ENCODE measurements around the gene PNMA8B. TPM values are rescaled to one million over a fixed set of nuclear protein-coding genes. Genes with fewer than 3 reads are reported as not detected.
"Not testable (repeated sequence)": the region's sequence is repeated elsewhere in the genome, so short reads cannot be mapped to it uniquely, and the experiment has no call there.

Gene PNMA8B, protein sequence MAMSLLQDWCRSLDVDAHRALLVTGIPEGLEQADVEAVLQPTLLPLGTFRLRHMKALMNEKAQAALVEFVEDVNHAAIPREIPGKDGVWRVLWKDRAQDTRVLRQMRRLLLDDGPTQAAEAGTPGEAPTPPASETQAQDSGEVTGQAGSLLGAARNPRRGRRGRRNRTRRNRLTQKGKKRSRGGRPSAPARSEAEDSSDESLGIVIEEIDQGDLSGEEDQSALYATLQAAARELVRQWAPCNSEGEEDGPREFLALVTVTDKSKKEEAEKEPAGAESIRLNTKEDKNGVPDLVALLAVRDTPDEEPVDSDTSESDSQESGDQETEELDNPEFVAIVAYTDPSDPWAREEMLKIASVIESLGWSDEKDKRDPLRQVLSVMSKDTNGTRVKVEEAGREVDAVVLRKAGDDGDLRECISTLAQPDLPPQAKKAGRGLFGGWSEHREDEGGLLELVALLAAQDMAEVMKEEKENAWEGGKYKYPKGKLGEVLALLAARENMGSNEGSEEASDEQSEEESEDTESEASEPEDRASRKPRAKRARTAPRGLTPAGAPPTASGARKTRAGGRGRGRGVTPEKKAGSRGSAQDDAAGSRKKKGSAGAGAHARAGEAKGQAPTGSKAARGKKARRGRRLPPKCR
- not detected for polyA plus RNA-seq

DNA sequence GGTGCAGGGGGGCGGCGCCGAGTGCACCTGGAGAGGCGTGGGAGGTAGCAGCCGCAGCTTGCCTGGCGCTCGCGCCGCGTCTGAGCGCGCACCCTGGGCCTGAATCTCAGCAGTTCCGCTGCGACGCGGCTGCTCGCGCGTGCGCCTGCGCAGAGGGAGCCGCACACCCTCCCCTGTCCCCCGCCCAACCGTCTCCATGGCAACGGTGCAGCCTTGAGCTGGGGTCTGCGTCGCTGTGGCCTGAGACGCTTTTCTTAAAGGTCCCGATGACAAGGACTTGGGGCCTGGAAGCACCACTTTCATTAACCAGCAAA, at the start of gene PNMA8B:
Gene PNMA8B, minus strand, starts transcription at position 82 of the 314 bp plus-strand sequence. CDS start 402 bp downstream, outside the sequence.
- H3K4me3 Mint-ChIP-seq = peak within 1 kb of the TSS; percentile 12 to 68 (median 34)
- no peaks in the 10 kb centered on the region for H3K9me3 Mint-ChIP-seq
- H3K27me3 Mint-ChIP-seq = peaks cover 37% of the 10 kb centered on the region
- H3K4me1 Mint-ChIP-seq = peaks cover 0 to 5% (median 3%) of the 10 kb centered on the region in 3 donors
- H3K27ac Mint-ChIP-seq = peak within 1 kb of the TSS in 2 of 3 donors; percentile 31 to 54
- H3K36me3 Mint-ChIP-seq = peaks cover 2% of the 10 kb centered on the region

DNA sequence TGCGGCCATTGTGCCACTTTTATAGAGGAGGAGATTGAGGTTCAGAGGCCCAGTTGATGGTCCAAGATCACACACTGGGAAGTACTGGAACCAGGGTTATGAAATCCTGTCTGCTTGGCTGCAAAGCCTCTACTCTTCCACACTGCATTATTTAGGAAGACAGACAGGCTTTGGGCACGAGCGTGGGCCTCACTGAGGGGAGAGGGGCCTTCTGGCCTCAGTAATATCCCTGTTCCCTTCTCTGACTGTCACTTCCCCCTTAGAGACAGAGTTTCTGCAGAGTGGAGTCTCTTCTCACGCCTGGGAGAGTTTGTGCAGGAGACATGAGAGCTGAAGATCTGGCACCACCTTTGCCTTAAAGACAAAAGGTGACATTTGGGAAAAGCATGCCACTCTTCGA, 49.0 kb upstream of the PNMA8B start:
- no peaks in the 10 kb centered on the region for H3K27me3 Mint-ChIP-seq
- peaks cover 0 to under 1% (median 0%) of the 10 kb centered on the region in 3 donors for H3K9me3 Mint-ChIP-seq
- H3K4me1 Mint-ChIP-seq = peaks cover 3 to 7% (median 6%) of the 10 kb centered on the region in 3 donors
- no peaks in the 10 kb centered on the region for H3K36me3 Mint-ChIP-seq
- H3K4me3 Mint-ChIP-seq = no peak overlapping the region
- H3K27ac Mint-ChIP-seq = no peak overlapping the region

DNA sequence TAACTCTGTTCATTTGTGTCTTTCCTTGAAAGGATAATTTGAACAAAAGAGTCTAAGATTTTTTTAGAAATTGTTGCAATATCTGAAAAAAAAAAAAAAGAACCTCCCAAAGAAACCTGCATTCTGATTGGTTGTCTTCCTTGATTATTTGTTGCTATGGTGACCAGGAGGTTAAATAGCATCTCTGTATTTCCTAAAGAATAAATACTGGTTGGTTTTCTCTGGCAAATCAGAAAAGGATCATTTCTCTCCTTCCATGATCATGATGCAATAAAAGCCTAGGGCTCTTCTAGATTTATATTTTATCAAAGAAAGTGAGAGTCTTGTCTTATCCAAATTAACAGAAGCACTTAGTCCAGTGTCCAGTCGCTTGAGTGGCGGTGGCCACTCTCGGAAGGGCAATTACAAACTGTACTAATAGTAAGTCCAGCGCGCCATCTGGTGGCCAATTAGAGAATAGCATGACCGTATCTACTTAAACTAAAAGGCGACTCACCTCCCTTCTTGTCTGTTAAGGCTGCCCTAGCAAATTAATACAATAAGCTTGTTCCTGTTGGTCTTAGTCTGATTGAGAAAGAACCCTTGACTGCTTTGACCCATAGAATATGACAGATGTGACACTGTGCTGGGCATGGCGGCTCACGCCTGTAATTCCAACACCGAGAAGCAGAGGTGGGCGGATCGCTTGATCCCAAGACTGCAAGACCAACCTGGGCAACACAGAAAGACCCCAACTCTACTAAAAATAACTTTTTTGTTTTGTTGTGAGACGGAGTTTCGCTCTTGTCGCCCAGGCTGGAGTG, 47.0 kb upstream of the PNMA8B start:
- Mint-ChIP-seq H3K4me3 (peak overlapping the region in 1 of 4 donors; percentile 44), H3K27ac (no peak overlapping the region), H3K36me3 (no peaks in the 10 kb centered on the region), H3K4me1 (peaks cover 4 to 7% (median 6%) of the 10 kb centered on the region in 3 donors), H3K27me3 (no peaks in the 10 kb centered on the region), H3K9me3 (no peaks in the 10 kb centered on the region)

DNA sequence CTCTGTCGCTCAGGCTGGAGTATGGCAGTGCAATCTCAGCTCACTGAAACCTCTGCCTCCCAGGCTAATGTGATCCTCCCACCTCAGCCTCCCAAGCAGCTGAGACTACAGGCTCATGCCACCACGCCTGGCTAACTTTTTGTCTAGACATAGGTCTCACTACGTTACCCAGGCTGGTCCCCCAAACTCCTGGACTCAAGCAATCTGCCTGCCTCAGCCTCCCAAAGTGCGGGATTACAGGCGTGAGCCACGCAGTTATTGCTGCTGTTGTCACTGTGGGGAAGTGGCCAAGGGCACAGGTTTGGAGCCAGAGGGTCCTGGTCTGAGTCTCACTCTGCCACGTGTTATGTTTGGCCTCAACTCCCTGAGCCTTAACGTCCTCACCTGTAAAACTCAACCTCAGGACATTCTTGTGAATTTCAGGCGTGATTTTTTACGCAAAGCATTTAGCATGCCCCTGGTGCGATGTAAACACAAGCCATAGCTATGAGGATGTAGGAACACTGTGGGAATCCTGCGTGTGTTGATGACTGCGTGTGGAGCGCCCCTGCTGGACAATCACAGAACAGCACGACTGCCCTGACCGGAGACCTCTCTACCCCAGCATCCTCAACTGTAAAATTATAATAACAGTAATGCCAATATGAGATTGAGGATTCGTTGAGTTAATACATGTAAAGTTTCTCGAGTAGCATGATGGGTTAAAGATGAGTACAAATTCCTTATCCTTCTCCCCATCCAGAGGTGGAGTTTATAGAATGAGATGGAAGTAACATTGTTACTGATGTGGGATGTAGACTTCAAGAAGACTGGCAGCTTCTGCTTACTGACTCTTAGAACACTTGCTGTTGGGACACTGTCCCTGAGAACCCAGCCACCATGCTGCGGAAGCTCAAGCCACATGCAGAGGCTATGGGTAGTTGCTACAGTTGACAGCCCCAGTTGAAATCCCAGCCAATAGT, 41.8 kb upstream of the PNMA8B start:
- Mint-ChIP-seq H3K4me3 (no peak overlapping the region), H3K27ac (peak overlapping the region in 1 of 3 donors; percentile 19), H3K36me3 (no peaks in the 10 kb centered on the region), H3K9me3 (no peaks in the 10 kb centered on the region), H3K4me1 (peaks cover under 1 to 4% (median 2%) of the 10 kb centered on the region in 3 donors), H3K27me3 (peaks cover 8% of the 10 kb centered on the region)

DNA sequence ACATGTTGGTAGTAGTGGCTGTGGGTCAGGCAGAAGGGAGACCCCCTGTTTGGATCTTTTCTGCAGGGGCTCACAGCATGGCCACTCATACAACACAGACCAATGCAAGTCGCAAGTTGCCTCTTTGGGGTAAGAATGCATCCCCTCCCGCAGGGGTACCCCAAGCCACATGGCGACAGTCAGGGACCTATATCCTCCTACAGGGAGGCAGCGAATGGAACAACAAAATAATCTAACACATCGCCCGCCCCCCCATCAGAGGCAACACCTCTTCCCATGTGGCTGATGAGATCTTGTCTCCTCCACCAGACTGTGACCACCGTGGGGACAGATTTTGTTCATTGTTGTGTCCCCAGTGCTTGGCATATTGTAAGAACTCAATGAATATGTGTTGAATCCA, 40.7 kb upstream of the PNMA8B start:
- peaks cover 0 to 4% (median 2%) of the 10 kb centered on the region in 3 donors for H3K4me1 Mint-ChIP-seq
- H3K36me3 Mint-ChIP-seq = no peaks in the 10 kb centered on the region
- H3K27me3 Mint-ChIP-seq = peaks cover 12% of the 10 kb centered on the region
- no peaks in the 10 kb centered on the region for H3K9me3 Mint-ChIP-seq
- H3K4me3 Mint-ChIP-seq = no peak overlapping the region
- H3K27ac Mint-ChIP-seq = no peak overlapping the region

DNA sequence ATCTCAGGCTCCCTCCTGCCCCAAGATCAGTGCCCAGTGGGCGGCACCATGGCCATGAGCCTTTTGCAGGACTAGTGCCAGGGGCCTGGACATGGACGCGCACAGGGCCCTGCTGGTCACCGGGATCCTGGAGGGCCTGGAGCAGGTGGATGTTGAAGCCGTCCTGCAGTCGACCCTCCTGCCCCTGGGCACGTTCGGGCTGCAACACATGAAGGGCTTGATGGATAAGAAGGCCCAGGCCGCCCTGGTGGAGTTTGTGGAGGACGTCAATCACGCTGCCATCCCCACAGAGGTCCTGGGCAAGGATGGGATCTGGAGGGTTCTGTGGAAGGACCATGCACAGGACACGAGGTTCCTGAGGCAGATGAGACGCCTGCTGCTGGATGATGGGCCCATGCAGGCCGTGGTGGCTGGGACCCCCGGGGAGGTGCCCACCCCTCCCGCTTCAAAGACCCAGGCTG, 38.0 kb upstream of the PNMA8B start:
- no peaks in the 10 kb centered on the region for H3K9me3 Mint-ChIP-seq
- H3K27ac Mint-ChIP-seq = no peak overlapping the region
- H3K27me3 Mint-ChIP-seq = peaks cover 19% of the 10 kb centered on the region
- no peaks in the 10 kb centered on the region for H3K36me3 Mint-ChIP-seq
- peaks cover 0 to 12% (median 10%) of the 10 kb centered on the region in 3 donors for H3K4me1 Mint-ChIP-seq
- no peak overlapping the region for H3K4me3 Mint-ChIP-seq

DNA sequence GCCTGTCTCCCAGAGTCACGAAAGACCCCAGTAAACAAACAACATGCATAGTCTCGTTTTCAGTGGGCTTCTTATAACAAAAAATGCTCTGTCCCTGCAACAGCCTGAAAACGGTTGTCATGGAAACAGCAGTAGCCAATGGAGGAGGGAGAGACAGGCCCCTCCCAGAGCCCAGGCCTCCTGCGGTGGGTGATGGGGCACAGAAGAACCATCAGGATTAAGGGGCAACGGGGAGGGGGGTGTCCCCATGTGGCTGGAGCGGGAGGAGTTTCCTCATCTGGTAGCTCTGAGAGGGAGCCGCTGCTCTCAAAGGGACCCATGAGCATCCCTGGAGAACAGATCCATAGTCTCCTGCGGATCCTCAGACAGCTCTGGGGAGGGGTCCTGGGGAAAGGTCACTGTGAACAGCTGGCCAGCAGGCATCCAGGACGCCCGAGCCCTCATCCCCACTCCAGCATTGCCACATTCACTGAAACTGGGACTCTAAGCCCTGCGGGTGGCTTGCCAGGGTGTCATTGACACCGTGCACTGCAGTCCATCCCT, 37.5 kb upstream of the PNMA8B start:
- Mint-ChIP-seq H3K4me3 (no peak overlapping the region), H3K27me3 (peaks cover 19% of the 10 kb centered on the region), H3K27ac (no peak overlapping the region), H3K36me3 (no peaks in the 10 kb centered on the region), H3K9me3 (no peaks in the 10 kb centered on the region), H3K4me1 (peaks cover 0 to 12% (median 10%) of the 10 kb centered on the region in 3 donors)

DNA sequence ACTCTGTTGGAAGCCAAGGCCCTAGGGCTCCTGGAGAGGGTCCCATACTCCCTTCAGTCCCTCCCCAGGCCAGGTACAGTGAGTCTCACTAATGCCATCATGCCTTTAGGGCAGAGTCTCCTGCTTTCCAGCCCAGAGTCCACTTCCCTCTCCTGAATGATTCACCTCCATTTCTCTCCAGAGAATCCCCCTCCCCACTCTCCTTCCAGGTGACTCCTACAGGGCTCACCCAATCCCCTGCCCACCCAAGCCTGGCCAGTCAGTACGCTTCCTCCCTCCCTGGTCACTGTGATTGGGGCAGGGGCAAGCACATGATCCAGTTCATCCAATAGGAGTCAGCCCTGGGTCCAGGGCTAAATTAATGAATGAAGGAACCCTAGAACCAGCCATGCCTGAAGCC, 35.0 kb upstream of the PNMA8B start:
- peaks cover 14% of the 10 kb centered on the region for H3K27me3 Mint-ChIP-seq
- H3K4me3 Mint-ChIP-seq = no peak overlapping the region

DNA sequence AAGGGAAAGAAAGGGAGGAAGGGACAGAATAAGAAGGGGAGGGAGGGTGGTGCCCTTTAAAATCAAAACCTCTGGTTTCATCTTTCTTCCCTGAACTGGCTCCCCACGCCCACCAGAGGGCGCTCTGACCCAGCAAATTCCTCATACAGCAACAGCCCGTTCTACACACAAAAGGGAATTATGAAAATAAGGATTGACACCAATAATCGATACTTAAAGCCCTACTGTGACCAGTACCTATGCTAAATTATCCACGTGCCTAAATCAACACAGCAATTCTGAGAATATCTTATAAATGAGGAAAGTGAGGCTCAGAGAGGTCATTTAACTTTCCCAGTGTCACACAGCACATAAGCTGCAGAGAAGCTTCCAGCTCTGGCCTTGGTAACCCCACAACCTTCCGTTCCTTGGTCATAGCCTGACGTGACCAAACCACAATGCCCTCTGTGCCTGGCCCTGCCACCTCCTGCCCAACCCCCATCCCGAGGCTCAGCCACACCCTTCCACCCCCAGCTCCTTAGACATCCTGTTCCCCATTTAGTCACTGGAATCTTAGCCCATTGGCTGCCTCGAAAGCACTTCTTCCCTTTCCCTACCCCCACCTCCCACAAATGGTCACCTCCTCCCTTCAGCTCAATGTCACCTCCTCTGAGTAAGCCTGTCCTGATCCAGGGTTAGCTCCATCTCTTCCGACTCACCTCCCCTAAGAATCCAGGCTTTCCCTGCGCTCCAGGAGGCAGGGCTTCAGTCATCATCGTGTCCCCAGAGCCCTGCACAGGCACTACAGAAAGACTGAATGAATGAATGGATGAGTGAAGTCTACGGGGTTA, 34.2 kb upstream of the PNMA8B start:
- Mint-ChIP-seq H3K27me3 (peaks cover 14% of the 10 kb centered on the region), H3K36me3 (peaks cover 1% of the 10 kb centered on the region), H3K4me3 (no peak overlapping the region), H3K9me3 (no peaks in the 10 kb centered on the region), H3K27ac (no peak overlapping the region), H3K4me1 (peaks cover 0 to 10% (median 6%) of the 10 kb centered on the region in 3 donors)

More for the DNA sequence above, 35.0 kb upstream of the PNMA8B start:
- Mint-ChIP-seq H3K27ac (no peak overlapping the region), H3K36me3 (peaks cover 1% of the 10 kb centered on the region), H3K9me3 (no peaks in the 10 kb centered on the region), H3K4me1 (peaks cover 0 to 12% (median 6%) of the 10 kb centered on the region in 3 donors)

DNA sequence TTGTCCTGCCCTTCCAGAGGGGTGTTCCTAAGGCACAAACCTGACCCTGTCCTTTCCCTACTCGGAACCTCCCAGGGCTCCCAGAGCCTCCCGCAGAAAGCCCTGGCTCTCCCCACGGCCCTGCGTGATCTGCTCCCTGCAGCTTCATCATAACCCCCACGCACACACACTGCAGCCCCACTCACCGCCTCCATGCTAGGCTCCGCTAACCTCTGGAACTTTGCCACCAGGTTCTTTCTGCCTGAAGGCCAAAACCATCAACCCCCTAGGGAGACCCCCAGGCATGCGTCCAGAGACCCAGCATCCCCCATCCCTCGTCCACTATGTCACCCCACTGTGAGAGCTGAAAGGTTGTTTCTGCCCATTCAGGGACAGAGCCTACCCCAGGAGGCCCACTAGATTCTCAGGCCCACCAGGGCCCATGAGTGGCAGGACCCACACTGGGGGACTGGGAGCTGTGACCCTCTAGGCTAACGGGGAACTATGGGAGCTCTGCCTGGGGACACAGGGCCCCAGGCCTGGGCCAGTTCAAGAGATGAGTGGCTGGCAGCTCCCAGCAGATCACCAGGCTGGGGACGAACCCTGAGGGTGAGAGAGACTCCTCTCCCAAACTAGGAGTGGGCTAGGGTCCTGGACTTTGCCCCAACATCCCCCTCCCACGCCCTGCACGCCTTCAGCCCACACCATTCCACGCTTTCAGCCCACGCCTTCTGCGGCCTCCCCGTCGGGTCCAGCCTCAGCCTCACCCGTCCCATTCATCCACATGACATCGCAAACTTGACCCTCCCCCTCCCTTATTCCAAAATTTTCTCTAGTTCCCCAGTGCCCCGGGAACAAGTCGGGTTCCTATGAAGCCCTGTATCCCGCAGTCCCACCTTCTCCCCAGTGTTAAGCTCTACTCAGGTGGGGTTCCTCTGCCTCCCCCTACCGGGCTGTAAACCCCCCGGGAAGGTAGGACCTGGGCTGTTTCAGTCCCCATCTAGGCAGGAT, 33.2 kb upstream of the PNMA8B start:
- no peak overlapping the region for H3K27ac Mint-ChIP-seq
- peak overlapping the region in 1 of 4 donors; percentile 51 for H3K4me3 Mint-ChIP-seq
- H3K9me3 Mint-ChIP-seq = peaks cover 0 to 4% (median 1%) of the 10 kb centered on the region in 3 donors
- H3K4me1 Mint-ChIP-seq = peaks cover 0 to 10% (median 8%) of the 10 kb centered on the region in 3 donors
- peaks cover 1% of the 10 kb centered on the region for H3K36me3 Mint-ChIP-seq
- H3K27me3 Mint-ChIP-seq = peaks cover 14% of the 10 kb centered on the region

DNA sequence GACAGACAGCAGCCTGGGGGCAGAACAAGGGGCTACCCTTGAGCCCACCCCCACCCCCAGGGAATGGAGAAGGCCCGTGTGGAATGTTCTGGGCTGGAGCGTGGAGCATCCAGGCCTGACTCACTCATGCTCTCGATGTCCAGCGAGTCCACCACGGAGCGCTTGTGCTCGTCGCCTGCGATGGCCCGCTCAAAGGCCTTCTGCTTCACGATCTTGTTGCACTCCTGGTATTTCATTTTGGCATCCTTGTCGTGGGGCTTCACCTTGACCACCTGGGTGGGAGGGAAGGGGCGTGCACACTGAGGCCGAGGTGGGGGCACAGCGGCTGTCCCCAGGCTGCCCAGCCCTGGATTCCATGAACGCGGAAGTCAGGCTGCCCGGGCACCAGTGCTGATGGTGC, 31.1 kb upstream of the PNMA8B start:
- not testable (repeated sequence) for H3K27me3 Mint-ChIP-seq, H3K36me3 Mint-ChIP-seq, H3K9me3 Mint-ChIP-seq, H3K27ac Mint-ChIP-seq, H3K4me3 Mint-ChIP-seq
- peaks cover 5 to 16% (median 15%) of the 10 kb centered on the region in 3 donors for H3K4me1 Mint-ChIP-seq

DNA sequence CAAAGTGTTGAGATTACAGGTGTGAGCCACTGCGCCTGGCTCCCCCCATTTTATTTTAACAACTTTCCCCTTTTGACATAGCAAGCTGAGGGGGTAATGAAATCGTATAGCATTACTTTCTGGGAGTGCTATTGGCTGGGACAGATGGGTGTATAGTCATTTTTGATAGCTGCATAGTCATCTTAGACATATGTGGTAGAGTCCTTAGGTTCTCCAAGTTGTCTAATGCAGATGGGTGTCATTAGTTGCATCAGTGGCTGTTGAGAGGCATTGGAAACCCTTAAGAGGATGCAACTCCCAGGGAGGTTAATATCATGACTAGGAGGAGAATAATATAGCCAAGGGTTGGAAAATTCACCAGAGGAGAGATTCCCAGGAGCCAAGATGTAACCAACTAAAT, 28.6 kb upstream of the PNMA8B start:
- H3K27ac Mint-ChIP-seq = no peak overlapping the region
- peaks cover 5% of the 10 kb centered on the region for H3K36me3 Mint-ChIP-seq
- H3K4me3 Mint-ChIP-seq = no peak overlapping the region
- H3K27me3 Mint-ChIP-seq = no peaks in the 10 kb centered on the region
- H3K4me1 Mint-ChIP-seq = peaks cover 5 to 15% (median 9%) of the 10 kb centered on the region in 3 donors
- H3K9me3 Mint-ChIP-seq = peaks cover 0 to 4% (median 1%) of the 10 kb centered on the region in 3 donors

Data from IgD-negative memory B cell (primary cell).